Fibroblast of upper back skin (primary cell): ENCODE results near the gene PTPRB.
A peak's percentile ranks its signal among the peaks of the same experiment; 100 is the strongest.

Source experiments
- DNase-seq: peaks from one replicate; pipeline ENCODE4 v3.0.0-alpha.2; 2013

PTPRB gene

DNA sequence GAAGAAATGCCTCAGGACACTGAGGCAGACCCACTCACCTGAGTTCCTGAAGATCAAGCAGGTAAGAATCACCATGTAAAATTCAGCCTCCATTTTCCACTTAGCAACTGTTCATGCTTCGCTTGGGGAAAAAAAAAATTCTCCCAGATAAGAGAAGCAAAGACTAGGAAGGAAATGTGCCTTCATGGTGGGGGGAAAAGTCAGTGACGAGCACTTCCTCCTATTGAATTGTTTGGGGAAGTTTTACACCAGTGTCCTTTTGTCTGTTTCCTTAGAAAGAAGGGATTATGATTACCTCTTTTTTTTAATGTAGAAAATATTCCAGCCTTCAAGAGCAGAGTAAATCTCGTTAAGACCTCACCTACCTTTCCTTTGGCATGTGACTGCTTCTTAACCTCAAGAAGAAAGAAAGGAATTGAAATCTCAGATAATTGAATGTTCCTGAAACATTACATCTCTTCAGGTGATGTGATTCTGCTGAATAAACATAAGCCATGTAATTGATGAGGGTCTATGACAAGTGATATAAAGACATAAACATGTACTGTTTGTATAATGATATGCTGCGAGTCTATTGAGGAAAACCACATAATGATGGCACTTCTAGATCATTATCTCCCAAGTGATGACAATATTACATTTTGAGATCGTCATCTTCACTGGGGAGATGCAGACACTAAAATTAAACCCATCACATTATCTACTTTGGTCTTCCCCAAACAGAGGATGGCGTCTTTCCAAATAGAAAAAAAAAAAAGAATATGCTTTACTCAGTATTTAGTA, at the start of gene PTPRB:
Gene PTPRB, minus strand, starts transcription at position 127 of the 783 bp plus-strand sequence. Its CDS starts 34 bp downstream, at position 93.
- DNase-seq, result no peak

DNA sequence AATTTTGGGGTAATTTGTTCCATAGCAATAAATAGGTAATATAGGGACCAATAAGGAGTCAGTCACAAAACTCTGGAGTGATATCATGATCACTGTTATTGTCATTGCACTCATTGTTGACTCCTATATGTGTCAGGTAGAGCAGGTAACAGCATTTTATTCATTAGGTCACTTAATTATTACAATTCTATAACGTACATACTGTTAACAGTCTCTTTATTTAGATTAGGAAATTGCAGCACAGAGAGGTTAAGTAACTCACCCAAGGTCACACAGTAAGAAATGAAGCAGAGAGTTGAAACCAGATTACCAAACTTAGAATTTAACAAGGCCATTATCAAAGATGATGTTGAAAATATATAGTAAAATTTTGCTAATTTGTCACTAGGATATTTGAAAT, 49.7 kb upstream of the PTPRB start:
- DNase-seq, result no peak

DNA sequence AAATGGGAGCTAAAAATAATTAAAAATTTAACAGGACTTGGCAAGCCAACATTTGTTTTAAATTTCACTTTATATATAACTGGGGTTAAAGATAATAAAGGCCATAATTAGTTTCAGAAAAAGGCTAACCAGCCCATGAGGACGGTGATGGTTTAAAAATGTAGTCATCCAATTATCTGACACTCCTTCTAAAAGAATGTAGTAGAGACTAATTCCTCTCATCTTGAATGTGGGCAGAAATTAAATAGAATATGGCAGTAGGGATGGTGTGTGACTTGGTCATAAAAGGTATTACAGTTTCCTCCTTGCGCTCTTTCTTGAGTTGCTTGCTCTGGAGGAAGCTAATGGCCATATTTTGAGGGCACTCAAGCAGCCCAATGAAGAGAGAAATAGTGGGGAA, 49.1 kb upstream of the PTPRB start:
- DNase-seq, result peak; percentile 6

DNA sequence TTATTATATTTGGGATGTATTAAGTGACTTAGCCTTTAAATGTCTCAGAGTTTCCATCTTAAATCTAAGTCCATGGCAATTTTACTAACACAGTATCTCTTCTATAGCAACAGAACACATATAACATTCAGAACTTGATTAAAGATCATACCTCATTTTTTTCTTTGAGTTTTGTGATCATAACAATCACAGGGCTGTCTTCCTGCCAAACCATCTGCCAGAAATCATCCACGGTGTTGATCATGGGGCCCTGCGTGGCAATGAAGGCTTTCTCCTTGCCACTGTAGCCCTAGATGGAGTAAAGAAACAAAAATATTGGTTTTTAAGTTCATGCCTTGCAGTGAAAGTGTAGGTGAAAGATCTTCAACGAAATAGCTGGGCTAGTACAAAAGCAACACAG, 46.7 kb upstream of the PTPRB start:
- DNase-seq, result no peak

DNA sequence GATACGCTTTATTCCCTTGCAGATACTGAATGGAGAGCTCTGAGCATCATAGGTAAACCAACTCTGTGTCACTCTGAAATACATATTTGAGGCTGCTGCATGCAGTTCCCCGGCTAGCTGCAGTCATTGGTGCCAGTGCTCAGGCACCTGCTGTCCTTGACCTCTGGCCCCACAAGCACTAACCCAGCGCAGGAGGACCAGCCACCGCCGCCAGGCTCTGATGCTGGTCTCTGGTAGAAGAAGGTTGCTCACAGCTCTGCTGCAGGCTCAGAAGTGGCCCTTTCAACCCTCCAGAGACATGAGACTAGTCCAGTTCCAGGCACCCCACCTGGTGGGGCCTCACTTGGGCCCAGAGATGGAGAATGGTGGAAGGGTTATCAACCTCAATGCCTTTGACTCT, 34.5 kb upstream of the PTPRB start:
- no peak for DNase-seq

DNA sequence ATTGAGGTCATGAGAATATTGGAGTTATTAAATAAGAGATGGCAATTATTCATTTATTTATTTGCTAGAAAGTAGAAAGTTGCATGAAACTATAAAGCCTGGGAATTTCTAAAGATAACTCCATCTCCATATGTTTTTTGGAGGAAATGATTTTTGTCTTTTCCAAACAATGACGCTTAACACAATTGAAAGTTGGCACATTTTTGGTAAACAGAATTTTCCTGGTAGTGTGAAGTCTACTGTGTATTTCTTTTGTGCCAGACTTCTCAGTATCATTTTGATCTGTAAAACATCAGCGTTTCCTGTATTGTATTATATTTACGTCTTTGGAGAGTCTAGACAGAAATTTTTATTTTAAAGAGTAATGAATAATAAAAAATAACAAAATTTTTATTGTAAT, 33.7 kb upstream of the PTPRB start:
- no peak for DNase-seq

GRCh38 chr12:70667253-70667652, 30.0 kb upstream of the PTPRB start:
- no peak for DNase-seq

- DNase-seq, result no peak
Observed at GRCh38 chr12:70666364-70666763, 29.1 kb upstream of the PTPRB start.

DNA sequence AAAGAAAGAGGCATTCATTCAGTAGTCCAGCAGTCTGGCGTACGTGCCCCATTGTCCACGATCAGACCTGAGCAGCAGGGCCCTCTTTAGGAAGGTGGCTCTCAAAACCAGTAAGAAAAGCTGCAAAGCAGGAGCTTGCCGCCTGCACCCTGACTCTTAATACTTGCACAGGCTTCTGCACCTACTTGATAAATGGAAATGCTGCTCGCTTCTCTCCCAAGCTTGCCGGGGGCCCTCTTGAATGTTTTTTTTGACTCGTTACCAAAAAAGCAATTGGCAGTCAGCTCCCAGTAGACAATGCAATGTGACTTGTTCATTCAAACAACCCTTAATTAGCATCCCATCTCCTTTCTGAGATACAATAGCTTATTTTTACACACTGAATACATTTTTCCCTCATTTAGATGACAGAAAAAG, 27.2 kb upstream of the PTPRB start:
- DNase-seq, result peak; percentile 19

- DNase-seq, result no peak
Observed at GRCh38 chr12:70663838-70664237, 26.6 kb upstream of the PTPRB start.

DNA sequence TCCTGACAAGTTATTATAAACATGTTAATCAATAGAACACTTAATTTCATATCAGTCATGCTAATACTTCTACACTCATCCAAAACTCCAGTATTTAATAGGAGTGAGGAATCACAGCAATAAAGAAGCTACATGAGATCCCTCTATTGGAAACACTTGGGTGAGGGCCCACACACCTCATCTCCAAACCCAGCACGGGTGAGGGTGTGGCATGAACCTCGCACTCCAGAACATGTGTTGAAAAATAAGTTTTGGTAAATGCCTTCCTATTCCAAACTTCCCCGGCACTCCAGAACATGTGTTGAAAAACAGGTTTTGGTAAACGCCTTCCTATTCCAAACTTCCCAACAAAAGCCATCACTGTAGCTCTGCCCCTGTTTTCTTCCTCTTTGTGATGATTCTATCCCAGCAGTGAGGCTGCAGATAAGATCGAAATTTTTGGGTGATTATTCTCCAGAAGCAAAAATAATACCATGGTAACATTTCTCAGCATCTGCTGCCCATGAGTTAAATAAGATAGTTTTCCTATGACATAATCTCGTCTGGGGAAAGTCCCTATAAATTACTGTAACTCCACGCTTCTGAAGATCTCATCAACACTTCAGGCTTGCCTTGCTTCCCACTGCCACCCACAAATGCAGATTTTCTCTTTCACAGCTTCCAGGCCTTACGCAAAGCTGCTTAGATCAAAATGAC, 24.4 kb upstream of the PTPRB start:
- DNase-seq, result peak; percentile 87

DNA sequence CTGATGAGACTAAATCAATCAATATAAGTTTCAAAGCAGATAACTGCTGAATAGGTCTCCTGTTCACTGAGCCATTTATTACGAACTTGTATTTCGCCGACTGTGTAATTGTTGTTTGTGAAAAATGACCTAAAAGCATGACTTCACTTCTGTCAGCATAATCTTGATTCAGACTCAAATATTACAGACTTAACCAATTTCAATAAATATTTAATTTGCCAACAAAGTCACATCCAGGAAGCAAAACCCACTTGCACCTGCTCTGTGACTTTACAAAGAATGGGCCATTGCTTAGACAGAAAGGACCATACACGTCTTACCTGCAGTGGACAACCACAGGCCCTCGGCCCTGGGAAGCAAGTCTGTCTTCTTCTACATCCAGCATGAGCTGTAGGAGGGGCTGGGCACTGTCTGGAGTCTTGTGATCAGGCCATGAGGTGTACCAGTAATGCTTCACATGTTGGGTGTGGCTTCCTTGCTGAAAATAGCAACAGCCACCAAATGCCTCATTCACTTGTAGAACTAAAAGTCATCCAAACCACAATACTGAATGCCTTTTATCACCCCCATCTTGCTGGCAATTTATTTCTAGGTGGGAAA, 23.5 kb upstream of the PTPRB start:
- DNase-seq, result peak; percentile 81

DNA sequence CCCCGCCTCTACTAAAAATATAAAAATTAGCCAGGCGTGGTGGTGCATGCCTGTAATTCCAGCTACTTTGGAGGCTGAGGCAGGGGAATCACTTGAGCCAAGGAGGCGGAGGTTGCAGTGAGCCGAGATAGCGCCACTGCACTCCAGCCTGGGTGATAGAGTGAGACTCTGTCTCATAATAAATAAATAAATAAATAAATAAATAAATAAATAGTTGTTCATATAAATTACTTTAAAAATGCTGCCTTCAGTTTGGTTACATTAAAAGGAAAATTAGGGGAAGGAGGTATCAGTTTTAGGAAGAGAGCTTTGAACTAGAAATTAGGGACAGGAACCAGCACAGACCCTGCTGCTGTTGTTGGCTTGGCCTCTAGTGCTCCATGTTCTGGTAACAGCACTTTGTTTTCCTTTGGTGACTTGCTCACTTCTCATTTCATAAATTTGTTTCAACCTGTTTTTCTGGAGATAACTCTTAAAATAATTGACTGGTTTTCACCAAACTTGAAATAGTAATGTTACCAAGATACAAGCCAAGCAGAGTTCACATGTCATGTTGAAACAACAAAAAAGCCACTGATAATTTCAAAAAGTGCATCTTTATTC, 22.9 kb upstream of the PTPRB start:
- no peak for DNase-seq

DNA sequence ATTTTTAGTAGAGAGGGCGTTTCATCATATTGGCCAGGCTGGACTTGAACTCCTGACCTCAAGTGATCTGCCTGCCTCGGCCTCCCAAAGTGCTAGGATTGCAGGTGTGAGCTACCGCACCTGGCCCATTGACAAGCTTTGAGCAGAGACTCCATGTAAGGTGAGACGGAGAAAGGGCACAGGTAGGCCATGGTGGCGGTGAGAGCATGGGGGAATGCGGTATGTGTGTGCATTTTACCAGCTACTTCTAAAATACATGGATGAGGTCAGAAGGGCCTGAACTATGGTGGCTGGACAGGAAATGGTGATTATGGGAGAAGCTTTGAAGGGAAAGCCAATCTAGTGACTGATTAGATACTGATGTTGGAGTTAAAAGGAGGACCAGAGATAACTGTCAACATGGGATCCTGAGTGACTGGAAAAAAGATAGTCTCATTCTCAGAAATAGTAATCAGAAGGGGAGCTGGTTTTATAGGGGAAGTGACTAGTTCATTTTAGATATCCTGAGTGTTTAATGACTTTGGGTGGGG, 21.9 kb upstream of the PTPRB start:
- no peak for DNase-seq

GRCh38 chr12:70657616-70658286, 20.5 kb upstream of the PTPRB start:
- no peak for DNase-seq

DNA sequence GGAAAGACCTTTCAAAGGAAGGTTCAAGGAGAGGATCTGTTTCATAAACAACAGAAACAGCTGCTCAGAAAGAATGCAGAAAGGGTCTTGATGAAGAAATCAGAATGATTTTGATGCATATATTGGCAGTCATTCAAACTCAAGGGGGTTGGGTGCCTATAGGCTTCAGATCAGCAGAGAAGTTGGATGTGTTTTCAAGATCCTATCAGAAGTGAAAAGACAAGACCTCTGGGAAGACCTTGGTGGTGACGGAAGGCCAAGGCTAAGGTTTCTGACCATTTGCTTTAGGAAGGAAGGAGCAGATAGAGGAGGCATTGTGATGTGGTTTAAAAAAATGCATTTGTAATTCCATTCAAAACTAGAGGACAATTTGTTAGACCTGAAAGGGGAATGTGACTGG, 15.2 kb upstream of the PTPRB start:
- DNase-seq, result peak; percentile 65

DNA sequence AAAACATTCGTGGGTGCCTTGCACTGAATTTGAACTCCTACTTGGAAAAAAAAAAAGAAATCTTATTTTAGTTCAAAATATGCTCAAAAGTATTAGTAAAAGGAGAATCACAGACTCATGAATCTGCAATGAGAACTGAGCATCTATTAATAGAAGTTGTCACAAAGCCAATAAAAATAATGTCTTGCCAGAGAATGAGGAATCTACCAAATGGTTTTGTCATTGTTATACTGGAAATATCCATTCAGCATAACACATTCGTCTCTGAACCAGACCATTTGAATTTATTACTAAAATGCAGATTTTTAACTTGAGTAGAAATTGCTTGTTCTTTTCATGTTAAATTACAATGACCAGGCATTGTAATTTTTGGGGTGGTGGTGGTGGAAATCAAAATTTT, 11.6 kb upstream of the PTPRB start:
- peak; percentile 91 for DNase-seq

- peak; percentile 50 for DNase-seq
Observed at GRCh38 chr12:70648191-70648590, 11.0 kb upstream of the PTPRB start.

GRCh38 chr12:70646850-70647249, 9.6 kb upstream of the PTPRB start:
- peak; percentile 92 for DNase-seq

GRCh38 chr12:70645494-70646317, 8.5 kb upstream of the PTPRB start:
- DNase-seq, result peak; percentile 97

- no peak for DNase-seq
Observed at GRCh38 chr12:70644861-70645260, 7.6 kb upstream of the PTPRB start.

- DNase-seq, result no peak
Observed at GRCh38 chr12:70643939-70644338, 6.7 kb upstream of the PTPRB start.
